Measurements from ENCODE around the gene GOLGA5.

DNA sequence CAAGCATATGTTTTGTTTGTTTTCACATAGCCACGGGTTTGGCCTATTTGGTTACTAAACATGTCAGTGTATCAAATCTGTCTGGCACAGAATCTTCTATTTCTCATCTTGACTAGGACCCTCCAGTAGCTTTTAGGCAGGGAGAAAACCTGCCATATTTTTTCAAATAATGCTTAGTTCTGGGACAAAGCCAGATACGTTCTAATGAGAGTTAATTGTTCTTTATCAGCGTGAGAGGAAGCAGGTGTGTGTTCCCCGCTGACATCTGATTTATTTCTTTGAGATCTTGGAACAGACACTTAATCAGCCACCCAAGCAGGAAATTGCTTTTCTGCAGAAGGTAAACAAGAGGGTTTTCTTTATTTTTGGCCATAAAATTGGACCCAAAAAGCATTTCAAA, 54.8 kb downstream of the GOLGA5 start:
- TF ChIP-seq, protein P1, sequence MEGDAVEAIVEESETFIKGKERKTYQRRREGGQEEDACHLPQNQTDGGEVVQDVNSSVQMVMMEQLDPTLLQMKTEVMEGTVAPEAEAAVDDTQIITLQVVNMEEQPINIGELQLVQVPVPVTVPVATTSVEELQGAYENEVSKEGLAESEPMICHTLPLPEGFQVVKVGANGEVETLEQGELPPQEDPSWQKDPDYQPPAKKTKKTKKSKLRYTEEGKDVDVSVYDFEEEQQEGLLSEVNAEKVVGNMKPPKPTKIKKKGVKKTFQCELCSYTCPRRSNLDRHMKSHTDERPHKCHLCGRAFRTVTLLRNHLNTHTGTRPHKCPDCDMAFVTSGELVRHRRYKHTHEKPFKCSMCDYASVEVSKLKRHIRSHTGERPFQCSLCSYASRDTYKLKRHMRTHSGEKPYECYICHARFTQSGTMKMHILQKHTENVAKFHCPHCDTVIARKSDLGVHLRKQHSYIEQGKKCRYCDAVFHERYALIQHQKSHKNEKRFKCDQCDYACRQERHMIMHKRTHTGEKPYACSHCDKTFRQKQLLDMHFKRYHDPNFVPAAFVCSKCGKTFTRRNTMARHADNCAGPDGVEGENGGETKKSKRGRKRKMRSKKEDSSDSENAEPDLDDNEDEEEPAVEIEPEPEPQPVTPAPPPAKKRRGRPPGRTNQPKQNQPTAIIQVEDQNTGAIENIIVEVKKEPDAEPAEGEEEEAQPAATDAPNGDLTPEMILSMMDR (IDR thresholded peaks at IDR 0.05; ENCODE audit: insufficient read depth, low read length) = no peak
- no peak for TF ChIP-seq POLR2AphosphoS5 (IDR thresholded peaks at IDR 0.05; ENCODE audit: low read depth)

Data from HL-60 (cell line).